SIG-M5 treated with dmso at 0.1 percent for 504 hours (cell line): ENCODE measurements around the gene THSD7B.
"Not testable (repeated sequence)": the region's sequence is repeated elsewhere in the genome, so short reads cannot be mapped to it uniquely, and the experiment has no call there.

ENCODE experiments used
- DNase-seq: peaks from one replicate; lab custom pipeline; 2025; ENCODE audit not compliant: unreplicated experiment; lab: John Stamatoyannopoulos, UW

Gene THSD7B

DNA sequence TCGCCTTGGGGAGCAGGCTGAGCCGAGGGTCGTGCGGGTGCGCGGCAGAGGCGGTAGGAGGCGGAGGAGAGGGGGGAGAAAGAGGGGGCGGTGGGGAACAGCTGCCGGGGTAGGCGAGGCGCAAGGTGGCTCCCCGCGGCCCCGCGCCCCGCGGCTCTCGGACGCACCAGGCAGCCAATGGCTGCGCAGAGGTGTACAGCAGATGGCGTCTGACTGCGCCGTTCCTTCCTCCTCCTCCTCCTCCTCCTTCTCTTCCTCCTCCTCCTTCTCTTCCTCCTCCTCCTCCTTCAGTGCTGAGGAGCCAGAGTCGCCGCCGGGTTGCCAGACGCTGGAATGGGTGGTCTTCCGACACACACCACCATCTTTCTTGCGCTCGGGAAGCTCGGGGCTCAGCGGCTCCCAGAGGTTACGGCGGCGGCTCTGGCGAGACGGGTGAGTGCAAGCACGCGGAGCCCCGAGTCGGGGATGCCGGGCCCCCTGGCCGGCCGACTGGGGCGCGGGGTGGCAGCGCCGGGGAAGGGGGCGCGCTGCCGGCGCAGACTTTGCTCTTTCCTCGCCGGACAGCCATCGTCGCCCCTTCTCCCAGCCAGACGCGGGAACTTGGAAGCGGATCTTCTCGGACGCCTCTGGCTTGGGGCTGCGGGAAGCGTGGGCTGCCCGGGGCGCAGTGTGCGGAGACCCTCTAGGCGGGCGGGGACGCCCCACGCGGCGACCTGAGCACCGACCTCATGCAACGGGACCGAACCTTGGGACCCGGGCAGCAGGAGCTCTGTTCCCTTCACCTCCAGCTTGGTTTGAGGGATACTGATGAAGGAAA is at the start of gene THSD7B:
Gene THSD7B (plus strand): TSS at position 290 of the 817 bp plus-strand sequence. CDS start 116,634 bp downstream, outside the sequence.
- no peak for DNase-seq

DNA sequence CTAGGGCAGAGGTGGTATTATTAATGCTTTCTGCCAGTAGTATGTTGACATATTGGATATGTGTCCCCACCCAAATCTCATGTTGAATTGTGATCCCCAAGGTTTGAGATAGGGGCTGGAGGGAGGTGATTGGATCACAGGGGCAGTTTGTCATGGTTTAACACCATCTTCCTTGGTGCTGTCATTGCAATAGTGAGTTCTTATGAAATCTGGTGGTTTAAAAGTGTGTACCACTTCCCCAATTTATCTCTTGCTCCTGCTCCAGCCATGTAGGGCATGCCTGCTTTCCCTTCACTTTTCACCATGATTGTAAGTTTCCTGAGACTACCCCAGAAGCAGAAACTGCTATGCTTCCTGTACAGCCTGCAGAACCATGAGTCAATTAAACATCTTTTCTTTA is 47.1 kb upstream of the THSD7B start:
- DNase-seq, result peak; percentile 11

DNA sequence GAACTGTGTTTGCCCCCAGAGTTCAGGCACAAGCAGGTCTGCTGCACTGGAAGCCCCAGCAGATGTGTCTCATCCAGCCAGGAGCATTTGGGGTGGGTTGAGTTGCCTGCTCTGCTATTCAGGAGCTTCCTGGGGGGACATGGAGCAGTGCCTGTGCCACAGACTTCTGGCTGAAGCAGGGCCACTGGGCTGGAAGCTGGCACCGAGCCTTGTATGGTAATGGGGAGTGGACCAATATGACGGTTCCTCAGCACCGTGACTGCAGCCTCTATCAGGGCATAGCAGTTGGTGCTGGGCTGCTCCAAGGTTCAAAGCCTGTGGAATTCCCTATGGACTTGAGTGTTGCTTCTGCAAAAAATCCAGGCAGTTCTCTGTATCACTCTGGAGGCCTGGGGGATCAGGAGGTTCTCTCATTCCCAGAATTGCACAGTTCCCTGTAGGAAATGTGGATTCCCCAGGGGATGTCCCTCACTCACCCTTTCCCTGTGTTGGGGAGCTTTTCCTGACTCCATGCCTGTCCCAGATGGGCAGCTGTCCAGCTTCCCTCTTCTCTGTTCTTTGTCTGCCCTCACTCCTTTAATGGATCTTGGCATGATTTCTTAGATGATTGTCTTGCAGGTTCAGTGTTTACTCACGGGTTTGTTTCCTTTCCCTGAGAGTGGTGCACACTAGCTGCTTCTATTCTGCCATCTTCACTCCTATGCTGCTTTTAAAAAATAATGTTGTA is 37.2 kb upstream of the THSD7B start:
- no peak for DNase-seq

- DNase-seq, result no peak
These were observed 29.1 kb upstream of the THSD7B start for GRCh38 chr2:136736236-136736635.

DNA sequence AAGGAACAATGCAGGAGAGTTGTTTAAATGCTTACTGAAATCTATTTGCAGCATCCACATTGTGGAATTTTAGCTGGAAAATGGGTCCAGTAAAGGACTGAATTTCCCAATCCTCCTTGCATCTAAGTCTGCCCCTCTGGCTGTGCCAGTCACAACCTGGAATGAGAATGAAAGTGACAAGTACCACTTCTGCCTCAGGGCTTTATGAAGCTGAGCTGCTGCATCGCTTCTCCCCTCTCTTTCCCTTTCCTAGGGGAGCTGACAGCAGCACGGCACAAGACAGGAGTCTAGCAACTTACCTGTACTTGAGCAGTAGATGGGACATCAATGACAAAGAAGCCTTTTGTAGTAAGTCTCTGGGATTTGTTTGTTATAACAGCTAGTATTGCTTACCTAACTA is 27.3 kb upstream of the THSD7B start:
- DNase-seq, result no peak

- DNase-seq, result no peak
These were observed 23.9 kb upstream of the THSD7B start for GRCh38 chr2:136741471-136741870.

- no peak for DNase-seq
These were observed 15.3 kb upstream of the THSD7B start for GRCh38 chr2:136750065-136750464.

DNA sequence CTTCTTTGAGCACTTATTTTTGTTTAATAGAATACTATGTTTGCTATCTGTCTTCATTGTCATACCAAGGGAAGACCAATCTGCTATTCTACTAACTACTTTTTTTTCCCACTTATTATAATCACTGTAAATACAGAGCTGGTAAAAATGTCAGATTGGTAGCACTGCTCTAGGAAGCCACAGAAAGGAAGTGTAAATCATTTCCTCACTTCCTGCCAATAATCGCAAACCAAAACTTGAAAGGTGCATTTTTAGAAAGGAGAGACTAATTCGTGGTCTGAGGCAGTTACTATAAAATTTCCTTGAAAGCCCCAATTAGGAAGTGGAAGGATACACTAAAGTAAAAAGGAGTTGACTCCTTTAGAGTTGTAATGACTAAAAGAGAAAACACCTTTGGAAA is 13.9 kb upstream of the THSD7B start:
- DNase-seq, result no peak

DNA sequence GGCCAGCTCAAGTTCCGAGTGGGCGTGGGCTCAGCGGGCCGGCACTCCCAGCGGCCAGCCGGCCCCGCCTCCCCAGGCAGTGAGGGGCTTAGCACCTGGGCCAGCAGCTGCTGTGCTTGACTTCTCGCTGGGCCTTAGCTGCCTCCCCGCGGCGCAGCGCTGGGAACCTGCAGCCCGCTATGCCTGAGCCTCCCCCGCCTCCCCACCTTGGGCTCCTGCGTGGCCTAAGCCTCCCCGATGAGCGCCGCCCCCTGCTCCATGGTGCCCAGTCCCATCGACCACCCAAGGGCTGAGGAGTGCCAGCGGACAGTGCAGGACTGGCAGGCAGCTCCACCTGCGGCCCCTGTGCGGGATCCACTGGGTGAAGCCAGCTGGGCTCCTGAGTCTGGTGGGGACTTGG is 6.8 kb upstream of the THSD7B start:
- DNase-seq, result not testable (repeated sequence)

DNA sequence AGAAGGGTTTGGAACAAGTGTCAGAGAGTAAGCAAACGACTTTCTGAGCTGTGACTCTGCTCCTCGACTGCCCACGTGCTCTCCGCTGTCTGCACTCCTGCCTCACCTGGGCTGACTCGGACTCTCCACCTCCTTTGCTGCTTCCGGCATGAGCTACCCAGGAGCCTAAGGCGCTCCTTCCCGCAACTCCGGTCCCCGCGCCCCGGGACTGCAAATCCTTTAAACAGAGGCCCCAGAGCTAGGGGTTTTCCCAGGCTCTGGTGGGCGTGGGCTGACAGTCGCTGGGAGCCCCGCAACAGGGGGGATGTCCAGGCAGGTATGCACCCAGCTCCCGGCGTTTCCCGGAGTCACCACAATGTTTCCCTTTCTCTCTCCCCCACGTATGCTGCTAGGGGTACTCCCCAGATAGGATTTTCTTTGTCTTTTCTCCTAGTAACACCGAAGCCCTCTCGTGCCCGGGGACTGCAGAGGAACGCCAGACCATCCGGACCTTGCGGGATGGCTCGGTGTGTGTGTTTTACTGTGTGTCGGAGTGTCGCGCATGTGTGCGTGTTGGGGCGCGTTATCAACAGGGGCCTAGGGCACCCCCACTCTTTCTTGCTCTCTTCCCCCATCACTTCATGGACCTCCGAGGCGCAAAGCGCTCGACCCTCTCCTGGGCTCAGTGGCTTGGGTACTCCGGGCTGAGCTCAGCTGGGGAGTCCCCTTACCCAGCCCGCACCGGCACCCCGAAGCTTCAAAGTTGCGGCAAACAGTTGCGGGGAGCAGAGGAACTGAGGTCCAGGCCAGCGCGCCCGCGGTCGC is 691 bp upstream of the THSD7B start:
- DNase-seq, result no peak

- no peak for DNase-seq
These were observed 694 bp downstream of the THSD7B start for GRCh38 chr2:136766073-136766404.

- DNase-seq, result no peak
These were observed 1.7 kb downstream of the THSD7B start for GRCh38 chr2:136767030-136767429.

DNA sequence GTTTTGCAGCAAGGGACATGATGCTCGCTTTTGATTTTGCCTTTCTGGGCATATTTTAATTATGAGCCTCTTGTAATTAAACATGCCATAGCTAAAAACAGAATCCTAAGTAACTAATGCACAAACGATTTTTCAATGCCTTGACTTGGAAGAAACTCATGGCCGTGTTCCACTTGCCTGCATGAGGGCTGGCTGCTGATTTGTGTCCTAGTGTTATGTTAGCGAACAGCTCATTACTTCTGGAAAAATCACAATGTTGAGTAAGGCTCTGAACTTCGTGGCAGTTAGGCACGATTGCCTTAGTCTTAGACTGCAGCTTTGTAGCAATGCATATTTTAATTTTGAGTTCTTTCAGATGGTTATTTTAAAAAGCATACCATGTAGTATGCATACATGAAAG is 4.5 kb downstream of the THSD7B start:
- no peak for DNase-seq

GRCh38 chr2:136770384-136770783 is 5.0 kb downstream of the THSD7B start:
- DNase-seq, result no peak

DNA sequence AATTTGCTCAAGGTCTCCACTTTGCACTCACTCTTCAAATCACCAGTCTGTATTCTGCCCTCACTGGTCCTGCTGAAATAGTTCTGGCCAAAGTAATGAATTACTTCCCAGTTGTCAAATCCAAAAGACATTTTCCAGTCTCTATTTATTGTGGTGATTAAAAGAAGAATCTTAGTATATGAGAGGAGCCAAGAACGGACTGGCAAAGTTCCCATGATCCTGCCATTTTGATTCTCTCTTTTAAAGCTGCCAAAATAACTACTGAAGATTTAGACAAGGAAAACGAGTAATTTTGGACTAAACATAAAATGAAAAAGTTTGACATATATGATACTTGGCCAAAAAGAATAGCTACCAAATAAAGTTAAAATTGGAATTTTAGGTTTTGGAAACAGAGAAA is 12.0 kb downstream of the THSD7B start:
- no peak for DNase-seq

- DNase-seq, result no peak
These were observed 18.5 kb downstream of the THSD7B start for GRCh38 chr2:136783856-136784255.

DNA sequence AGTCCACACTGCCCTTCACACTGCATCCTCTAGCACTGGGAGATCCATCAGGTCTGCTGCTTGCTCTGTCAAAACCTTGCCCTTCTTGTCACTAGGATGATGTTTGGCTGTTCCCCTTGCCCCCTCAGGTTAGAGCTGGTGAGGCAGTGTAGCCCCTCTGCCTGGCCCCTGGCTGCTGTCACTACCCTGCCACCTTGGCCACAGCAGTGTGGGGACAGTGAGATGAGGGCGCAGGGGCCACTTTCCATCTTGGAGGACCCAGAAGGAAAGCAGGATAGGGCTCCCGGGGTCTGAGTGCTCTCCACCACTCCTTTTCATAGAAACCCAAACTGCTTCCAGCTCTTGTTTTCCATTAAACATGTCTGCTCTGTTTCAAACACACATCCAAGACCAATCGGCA is 19.9 kb downstream of the THSD7B start:
- no peak for DNase-seq

DNA sequence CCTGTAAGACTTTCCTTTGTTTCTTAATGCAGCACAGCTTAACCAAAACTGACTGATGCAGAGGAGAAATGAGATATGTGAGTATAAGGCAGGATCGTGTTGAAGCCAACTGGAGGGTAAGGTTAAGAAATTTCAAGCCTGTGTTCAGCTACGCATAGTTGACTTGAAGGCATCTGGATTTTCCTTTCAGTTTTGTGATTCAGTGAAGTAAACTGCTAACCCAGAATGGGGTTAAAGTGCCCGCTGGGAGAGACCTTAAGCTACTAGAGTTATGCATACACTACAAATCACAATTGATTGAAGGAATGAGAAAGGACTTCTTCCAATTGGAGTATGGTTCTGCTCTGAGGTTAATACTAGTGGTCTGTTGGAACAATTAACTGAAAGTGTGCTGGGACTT is 22.6 kb downstream of the THSD7B start:
- DNase-seq, result no peak

DNA sequence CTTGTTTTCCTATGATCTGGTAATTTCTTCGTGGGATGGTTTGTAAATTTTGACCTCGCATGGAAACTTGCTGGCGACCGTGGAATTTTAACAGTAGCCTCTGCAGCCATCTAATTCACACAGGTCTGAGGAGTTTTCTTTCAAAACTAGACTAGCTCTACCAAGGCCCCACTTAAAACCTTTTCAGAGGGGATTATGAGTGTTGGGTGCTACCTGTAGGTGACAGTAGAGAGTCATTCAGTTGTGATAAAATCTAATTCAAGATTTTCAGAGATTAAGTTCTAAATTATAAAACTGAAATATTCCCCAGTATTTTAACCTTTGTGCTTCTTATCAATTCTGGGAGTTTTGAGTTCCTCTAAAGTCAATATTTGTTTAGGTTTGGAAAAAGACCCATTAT is 31.0 kb downstream of the THSD7B start:
- DNase-seq, result no peak

DNA sequence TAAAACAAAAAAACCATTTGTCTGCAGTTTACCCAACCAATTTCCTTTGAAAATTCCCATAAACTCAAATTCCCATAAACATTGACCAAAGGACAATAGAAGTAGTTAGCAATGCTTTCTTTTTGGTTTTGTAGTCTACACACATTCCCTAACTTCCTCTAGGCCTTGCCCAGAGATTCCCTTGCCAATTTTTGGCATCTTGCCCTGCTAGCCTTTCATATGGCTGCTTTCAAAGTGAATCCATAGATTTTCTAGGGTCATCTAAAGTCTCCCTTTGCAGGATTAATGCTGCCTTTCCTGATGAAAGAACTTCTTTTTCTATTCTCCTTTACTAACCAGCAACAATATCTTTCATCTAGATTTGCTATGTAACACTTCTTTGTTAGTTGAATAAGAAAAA is 33.4 kb downstream of the THSD7B start:
- DNase-seq, result no peak

- DNase-seq, result no peak
These were observed 36.3 kb downstream of the THSD7B start for GRCh38 chr2:136801661-136802060.

DNA sequence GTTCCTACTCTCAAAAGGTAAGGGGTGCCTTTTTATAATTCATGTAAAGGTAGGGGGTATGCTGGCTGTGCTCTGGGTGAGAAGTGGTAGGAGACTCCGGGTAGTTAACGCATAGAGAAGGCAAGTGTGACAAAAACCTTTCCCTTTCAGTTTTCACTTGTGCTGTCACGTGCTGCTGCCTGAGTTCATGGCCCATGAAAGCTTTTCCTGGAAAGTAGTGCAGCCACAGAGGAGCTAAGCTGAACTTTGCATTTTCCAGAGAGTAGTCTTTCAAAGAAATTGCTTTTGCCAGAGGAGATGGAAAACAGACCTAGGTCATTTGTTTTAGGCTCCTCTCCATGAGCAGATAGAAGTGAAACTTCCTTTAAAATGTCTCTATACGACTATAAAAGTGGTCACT is 44.7 kb downstream of the THSD7B start:
- no peak for DNase-seq
